NCI-H1417 (cell line): ENCODE results near the gene TMEM151A.
"Not testable (repeated sequence)": the region's sequence is repeated elsewhere in the genome, so short reads cannot be mapped to it uniquely, and the experiment has no call there.

Experiments
- DNase-seq, 3 experiments: peaks; one replicate each; lab custom pipeline; 2025; lab: John Stamatoyannopoulos, UW

The TMEM151A gene

DNA sequence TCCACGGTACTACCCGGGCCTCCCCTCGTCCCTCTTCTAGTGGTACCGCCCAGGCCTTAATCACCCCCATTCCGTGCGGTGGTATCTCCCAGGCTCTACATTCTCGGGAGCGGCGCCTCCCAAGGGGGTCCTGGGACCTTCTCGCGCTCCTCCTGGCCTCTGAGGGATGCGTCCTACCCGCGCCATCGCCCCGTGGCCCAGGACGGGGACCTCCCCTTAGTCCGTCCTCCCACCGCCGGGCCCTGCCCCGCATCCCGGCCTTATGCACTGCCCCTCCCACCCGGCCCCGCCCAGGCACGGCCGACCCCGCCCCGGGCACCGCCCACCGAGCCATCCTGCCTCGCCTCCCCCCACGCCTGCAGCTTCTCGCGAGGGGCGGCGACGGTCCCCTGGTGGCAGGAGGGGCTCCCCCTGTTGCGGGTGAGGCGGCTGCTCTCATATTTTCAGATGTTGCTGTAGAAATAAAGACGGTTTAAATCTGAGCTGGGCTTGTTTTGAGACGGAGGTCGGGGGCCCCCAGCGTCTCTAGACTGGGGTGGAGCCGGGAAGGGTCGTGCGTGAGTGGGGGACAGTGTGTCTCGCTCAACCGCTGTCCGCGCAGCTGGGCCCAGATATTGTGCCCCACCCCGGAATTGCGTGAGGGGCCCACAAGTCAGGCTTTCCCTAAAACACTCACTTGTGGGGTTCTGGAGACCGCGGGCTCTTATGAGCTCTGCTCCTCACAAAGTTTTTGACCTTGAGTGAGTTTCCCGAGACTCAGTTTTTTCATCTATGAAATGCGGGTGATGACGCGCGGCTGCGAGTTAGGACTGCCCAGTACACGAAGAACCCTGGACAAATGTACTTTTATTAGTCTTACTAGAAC is 24.1 kb upstream of the TMEM151A start:
- peak; percentile 69 to 94 (median 88) for DNase-seq

- peak; percentile 99 to 100 (median 99) for DNase-seq
Measured at GRCh38 chr11:66268244-66268951, 23.3 kb upstream of the TMEM151A start, which contains the start of gene RAB1B. RAB1B (plus strand) TSS chr11:66268639; CDS start chr11:66268680, 41 bp downstream.

DNA sequence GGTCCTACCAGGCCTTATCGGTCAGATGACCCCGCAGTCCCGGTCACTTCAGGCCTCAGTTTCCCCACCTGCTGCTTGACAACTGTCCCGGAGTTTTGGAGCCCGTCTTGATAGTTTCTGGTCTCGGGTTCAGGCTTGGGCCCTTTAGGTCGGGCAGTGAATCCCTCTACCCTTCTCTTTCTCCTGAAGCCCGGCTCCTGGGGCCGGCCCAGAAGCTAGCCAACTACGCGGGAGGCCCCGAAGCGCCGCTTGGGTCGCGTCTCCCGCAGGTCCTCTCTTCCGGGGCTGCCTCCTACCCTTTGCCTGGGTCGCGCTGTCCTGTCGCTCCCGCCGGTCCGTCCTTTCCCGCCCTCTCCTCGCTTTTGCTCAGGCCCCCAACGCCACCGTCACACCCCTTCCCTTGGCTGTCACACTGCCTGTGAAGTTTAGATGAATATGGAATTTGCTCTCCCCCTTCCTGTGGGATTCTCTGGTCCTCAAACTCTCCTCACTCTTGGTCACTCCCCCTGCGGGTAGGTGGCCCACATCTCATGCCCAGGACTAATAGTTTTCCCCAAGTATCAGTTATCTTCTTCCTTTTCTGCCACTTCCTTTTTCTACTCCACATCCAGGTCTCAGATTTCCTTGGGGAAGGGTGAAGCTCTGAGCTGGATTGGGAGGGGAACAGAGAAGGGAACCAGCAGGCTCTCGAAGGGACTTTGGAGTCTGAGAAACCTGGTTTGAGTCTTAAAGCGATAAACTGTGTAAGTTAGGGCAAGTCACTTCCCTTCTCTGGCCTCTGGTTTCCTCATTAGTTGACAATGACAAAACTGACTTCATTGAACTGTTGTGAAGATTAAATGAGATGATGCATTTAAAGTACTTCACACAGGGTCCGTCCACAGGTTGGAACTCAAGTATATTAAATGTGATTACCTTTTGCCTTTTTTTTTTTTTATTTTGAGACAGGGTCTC is 22.5 kb upstream of the TMEM151A start:
- DNase-seq, result peak in 2 of 3 experiments; percentile 58 to 70

- no peak for DNase-seq
Measured at GRCh38 chr11:66271816-66272215, 19.9 kb upstream of the TMEM151A start.

GRCh38 chr11:66272596-66272995 is 19.1 kb upstream of the TMEM151A start:
- DNase-seq, result no peak

- no peak for DNase-seq
Measured at GRCh38 chr11:66274219-66274618, 17.5 kb upstream of the TMEM151A start.

DNA sequence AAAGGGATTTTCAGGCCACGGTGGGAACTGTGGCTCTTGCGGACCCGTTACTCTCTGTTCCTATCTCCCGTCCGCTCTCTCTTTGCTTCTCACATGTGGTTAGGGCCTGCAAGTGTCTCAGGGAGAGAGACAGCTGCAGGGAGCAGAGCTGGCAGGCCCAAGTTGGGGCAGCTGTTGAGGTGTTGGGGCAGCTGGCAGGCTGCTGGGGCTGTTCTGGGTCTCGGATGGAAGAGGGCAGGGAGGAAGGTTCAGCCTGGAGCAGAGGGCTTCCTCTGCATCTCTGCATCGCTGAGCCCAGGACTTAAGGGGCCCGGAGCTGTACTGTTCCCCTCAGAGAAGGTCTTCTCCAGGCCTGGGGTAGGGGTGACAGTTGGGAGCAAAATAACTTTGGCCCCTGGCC is 16.3 kb upstream of the TMEM151A start:
- no peak for DNase-seq

DNA sequence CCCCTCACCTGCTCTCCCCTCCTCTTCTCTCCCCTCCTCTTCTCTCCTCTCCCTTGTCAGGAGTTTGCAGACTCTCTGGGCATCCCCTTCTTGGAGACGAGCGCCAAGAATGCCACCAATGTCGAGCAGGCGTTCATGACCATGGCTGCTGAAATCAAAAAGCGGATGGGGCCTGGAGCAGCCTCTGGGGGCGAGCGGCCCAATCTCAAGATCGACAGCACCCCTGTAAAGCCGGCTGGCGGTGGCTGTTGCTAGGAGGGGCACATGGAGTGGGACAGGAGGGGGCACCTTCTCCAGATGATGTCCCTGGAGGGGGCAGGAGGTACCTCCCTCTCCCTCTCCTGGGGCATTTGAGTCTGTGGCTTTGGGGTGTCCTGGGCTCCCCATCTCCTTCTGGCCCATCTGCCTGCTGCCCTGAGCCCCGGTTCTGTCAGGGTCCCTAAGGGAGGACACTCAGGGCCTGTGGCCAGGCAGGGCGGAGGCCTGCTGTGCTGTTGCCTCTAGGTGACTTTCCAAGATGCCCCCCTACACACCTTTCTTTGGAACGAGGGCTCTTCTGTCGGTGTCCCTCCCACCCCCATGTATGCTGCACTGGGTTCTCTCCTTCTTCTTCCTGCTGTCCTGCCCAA is 15.6 kb upstream of the TMEM151A start:
- no peak for DNase-seq

- not testable (repeated sequence) for DNase-seq
Measured at GRCh38 chr11:66276619-66277018, 15.1 kb upstream of the TMEM151A start.

GRCh38 chr11:66277064-66277463 is 14.6 kb upstream of the TMEM151A start:
- not testable (repeated sequence) for DNase-seq

DNA sequence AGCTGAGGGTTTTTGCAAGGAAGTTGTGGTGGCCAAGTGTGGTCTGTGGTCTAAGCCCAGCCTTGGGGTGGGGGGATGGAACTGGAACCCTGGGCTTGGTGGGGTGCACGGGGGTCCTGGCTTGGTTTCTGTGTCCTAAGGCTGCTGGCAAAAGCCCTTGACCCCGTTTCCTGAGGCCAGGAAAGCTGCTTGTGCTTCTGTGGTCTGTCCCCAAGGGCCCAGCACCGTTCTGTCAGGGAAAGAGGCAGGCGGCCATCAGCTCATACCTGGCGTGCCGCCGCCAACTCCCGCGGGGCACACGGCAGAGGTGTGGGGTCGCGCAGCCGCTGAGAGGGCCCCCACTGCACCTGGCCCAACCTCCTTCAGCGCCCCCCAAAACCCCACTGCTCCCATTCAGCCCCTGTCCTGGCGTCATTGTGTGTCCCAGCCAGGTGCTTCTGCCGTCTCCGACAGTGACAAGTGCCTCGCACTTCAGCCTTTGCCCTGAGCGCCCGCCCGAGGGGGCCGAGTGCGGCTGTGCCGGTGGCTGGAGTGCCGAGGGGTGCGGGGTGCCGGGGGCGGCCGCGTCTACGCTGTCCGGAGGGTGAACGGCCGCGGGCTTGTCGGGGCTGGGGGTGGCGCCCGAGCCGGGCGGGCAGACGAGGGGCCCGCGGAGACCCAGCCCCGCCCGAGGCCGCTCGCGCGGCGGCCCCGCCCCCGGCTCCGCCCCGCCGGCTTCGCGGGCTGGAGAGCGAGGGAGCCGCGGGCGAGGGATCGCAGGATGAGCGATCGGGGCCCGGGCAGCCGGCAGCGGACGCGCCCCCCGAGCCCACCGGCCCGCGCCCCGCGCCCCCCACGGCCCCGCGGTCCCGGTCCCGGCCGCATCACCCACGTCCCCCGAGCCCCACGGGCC is 14.0 kb upstream of the TMEM151A start, which contains the start of gene CNIH2:
TSS of gene CNIH2 (plus strand) at position 705 of the 892 bp plus-strand sequence. CDS start 282 bp downstream, outside the sequence.
- DNase-seq, result peak; percentile 70 to 81 (median 77)

- peak in 2 of 3 experiments; percentile 51 to 76 for DNase-seq
Measured at GRCh38 chr11:66278363-66279091, 13.2 kb upstream of the TMEM151A start.

DNA sequence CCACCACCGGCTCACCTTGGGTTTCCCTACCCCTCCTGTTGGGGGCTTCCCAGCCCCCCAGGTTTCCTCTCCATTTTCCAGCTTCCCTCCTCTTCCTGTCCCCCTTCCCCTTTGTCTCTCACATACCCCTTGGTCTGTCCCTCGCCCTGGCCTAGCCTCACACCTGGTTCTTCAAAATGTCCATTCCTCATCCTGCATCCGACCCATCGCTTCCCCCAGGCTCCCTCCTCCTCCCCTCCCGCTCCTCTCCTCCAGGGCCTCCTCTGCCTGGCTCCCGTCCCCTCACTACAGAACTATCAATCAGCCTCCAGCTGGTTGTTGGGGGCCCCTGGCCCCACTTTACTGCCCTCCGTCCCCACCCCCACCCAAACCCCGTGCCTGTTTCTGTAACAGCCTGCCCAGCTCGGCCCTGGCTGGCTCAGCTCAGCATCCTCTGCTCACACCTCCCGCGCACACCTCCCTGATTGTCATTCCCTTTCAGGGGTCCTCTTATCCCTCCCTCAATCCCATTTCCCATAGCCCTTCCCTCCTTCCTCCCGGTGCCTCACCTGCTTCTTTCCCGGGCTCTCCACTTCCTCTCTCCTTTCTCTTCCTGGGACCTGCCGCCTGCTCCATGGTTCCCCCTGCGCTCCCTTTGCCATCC is 12.5 kb upstream of the TMEM151A start:
- DNase-seq, result no peak

DNA sequence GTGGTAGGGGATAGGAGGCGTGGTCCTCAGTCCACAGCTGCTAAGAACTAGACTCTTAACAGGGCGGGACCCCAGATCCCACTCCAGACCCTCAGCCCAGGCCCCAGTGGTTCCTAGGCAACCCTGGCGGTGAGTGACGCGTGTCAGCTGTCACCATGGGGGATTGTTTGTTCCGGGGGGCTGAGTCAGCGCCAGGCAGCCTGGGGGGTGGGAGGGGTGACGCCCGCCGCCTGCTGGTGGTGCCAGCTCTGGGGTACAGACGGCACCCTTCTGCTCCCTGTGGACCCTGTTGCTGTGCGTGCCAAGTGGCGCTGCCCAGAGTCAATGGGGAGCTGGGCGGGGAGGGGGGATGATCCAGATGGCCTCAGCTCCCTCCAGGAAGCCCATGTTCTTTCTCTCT is 11.3 kb upstream of the TMEM151A start:
- DNase-seq, result peak in 2 of 3 experiments; percentile 27 to 61

- DNase-seq, result no peak
Measured at GRCh38 chr11:66281001-66281400, 10.7 kb upstream of the TMEM151A start.

- DNase-seq, result no peak
Measured at GRCh38 chr11:66281776-66282467, 9.8 kb upstream of the TMEM151A start.

DNA sequence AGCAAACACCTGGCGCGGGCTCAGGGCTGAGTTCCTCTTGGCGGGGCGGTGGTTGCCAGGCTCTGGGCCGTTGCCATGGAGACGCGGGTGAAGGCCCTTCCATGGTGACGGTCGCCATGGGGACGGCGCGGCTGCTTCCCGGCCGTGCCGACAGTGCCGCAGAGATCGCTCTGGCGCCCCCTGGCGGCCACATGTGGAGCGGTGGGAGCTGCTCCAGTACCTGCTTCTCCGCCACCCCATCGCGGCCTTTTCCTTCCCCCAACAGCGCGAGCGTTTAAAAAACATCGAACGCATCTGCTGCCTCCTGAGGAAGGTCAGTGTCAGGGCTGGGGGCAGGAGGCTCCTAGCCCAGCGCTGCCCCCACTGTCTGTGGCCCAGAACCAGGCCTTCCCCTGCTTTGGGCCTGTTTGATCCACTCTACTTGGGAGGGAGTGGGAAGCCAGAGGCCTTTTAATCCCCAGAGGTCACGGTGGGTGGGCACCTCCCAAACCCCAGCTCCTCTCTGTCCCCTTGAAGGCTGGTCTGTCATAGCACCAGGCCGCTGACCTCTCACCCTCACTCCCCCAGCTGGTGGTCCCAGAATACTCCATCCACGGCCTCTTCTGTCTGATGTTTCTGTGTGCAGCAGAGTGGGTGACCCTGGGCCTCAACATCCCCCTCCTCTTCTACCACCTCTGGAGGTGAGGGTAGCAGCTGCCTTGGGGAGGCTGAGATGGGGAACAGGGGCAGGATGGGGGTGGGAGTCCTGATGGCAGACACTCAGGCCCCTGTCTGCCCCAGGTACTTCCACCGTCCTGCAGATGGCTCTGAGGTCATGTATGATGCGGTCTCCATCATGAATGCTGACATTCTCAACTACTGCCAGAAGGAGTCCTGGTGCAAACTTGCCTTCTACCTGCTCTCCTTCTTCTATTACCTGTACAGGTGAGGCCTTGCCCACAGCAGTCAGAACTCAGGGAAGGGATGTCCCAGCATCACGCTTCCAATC is 8.9 kb upstream of the TMEM151A start:
- DNase-seq, result peak; percentile 98 to 99 (median 99)
